Pulmonary artery endothelial cell (primary cell): Measurements from ENCODE around the gene FTCDNL1. TPM values are rescaled to one million over a fixed set of nuclear protein-coding genes. Genes with fewer than 3 reads are reported as not detected.
A peak's percentile ranks its signal among the peaks of the same experiment; 100 is the strongest.

ENCODE experiments used
- DNase-seq: peaks from one replicate; pipeline ENCODE4 v3.0.0-alpha.2; 2011; ENCODE audit warnings: low read depth, low spot score
- total RNA-seq: library from RNA; depleted of rRNA; stranded (reverse); fragments of >200 nt; gene quantifications from 2 replicates; pipeline ENCODE4 v1.2.3, GENCODE V29; 2014

FTCDNL1 gene
- total RNA-seq, 1 donor from 2014 or later = 0.73 TPM

GRCh38 chr2:199842631-199843395 lies 8.2 kb downstream of the FTCDNL1 start:
- DNase-seq = no peak

- DNase-seq = no peak
Observed at GRCh38 chr2:199841409-199841808, 9.6 kb downstream of the FTCDNL1 start.

- no peak for DNase-seq
Observed at GRCh38 chr2:199838399-199838798, 12.6 kb downstream of the FTCDNL1 start.

GRCh38 chr2:199836943-199837342 lies 14.0 kb downstream of the FTCDNL1 start:
- DNase-seq = no peak

GRCh38 chr2:199833525-199833924 lies 17.5 kb downstream of the FTCDNL1 start:
- DNase-seq = no peak

GRCh38 chr2:199830531-199830930 lies 20.5 kb downstream of the FTCDNL1 start:
- no peak for DNase-seq

GRCh38 chr2:199829628-199830027 lies 21.4 kb downstream of the FTCDNL1 start:
- no peak for DNase-seq

- DNase-seq = no peak
Observed at GRCh38 chr2:199819746-199820145, 31.2 kb downstream of the FTCDNL1 start.

GRCh38 chr2:199818754-199819153 lies 32.2 kb downstream of the FTCDNL1 start:
- no peak for DNase-seq

- no peak for DNase-seq
Observed at GRCh38 chr2:199818026-199818425, 33.0 kb downstream of the FTCDNL1 start.

GRCh38 chr2:199814817-199815211 lies 36.2 kb downstream of the FTCDNL1 start:
- DNase-seq = no peak

- no peak for DNase-seq
Observed at GRCh38 chr2:199814101-199814816, 36.7 kb downstream of the FTCDNL1 start.

GRCh38 chr2:199812493-199812892 lies 38.5 kb downstream of the FTCDNL1 start:
- DNase-seq = no peak

- no peak for DNase-seq
Observed at GRCh38 chr2:199811346-199811745, 39.6 kb downstream of the FTCDNL1 start.

- no peak for DNase-seq
Observed at GRCh38 chr2:199810422-199811171, 40.4 kb downstream of the FTCDNL1 start.

GRCh38 chr2:199807966-199808365 lies 43.0 kb downstream of the FTCDNL1 start:
- DNase-seq = no peak

- no peak for DNase-seq
Observed at GRCh38 chr2:199806179-199806578, 44.8 kb downstream of the FTCDNL1 start.

- DNase-seq = no peak
Observed at GRCh38 chr2:199804831-199805230, 46.2 kb downstream of the FTCDNL1 start.

GRCh38 chr2:199798831-199799580 lies 52.0 kb downstream of the FTCDNL1 start:
- peak; percentile 32 for DNase-seq

- DNase-seq = no peak
Observed at GRCh38 chr2:199797431-199798403, 53.3 kb downstream of the FTCDNL1 start.
